T follicular helper cell (primary cell): ENCODE measurements around the gene OR10P1.

Source experiments
- DNase-seq: peaks from one replicate; pipeline ENCODE4 v3.0.0-alpha.2; 2020; ENCODE audit warnings: low read depth

The OR10P1 gene

DNA sequence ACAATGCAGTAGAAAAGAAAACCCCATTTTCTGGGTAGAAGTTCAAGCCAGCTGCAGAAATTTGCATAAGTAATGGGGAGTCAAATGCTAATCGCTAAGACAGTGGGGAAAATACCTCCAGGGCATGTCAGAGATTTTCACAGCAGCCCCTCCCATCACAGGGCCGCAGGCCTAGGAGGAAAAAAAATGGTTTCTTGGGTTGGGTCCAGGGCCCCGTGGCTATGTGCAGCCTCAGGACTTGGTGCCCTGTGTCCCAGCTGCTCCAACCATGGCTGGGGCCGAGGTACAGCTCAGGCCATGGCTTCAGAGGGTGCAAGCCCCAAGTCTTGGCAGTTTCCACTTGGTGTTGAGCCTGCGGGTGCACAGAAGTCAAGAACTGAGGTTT is 14.6 kb downstream of the OR10P1 start:
- no peak for DNase-seq

DNA sequence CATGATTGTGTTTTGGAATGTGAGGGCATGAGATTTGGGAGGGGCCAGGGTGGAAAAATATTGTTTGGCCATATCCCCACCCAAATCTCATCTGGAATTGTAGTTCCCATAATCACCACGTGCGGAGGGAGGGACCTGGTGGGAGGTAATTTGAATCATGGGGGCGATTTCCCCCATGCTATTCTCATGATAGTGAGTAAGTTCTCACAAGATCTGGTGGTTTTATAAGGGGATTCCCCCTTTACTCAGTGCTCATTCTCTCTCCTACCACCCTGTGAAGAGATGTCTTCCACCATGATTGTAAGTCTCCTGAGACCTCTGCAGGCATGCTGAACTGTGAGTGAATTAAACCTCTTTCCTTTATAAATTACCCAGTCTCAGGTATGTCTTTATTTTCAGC is 15.7 kb downstream of the OR10P1 start:
- no peak for DNase-seq

DNA sequence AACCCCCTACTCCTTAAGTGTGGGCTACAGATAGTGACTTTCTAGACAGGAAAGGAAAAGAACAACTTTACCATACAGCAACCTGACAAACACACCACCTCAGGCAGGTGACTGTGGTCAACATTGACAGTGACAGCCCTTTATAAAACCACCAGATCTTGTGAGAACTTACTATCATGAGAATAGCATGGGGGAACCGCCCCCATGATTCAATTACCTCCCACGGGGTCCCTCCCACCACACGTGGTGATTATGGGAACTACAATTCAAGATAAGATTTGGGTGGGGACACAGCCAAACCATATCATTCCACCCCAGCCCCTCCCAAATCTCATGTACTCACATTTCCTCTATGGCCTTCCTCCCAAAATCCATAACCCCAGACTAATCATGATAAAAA is 16.3 kb downstream of the OR10P1 start:
- DNase-seq: no peak

GRCh38 chr12:55654511-55655214 is 18.0 kb downstream of the OR10P1 start:
- no peak for DNase-seq

DNA sequence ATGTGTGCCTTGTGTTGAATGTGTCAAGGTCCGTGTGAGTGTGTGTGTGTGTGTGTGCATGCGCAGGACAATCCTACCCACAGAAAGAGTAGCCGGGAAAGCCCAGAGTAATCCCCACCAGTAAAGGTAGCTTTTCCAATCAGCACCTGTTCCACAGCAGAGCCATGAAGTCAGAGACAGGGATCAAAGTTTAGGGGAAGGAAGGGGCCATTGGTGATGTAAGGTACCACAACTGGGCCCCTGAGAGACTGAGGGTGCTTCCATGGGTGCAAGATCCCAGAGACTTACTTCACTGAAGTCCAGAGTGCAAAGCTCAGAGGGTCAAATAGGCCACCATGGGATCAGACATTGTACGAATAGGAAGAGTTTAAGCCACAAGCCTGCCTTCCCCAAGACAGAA is 20.5 kb downstream of the OR10P1 start:
- no peak for DNase-seq

- DNase-seq: no peak
Observed at GRCh38 chr12:55658212-55658611, 21.5 kb downstream of the OR10P1 start.

DNA sequence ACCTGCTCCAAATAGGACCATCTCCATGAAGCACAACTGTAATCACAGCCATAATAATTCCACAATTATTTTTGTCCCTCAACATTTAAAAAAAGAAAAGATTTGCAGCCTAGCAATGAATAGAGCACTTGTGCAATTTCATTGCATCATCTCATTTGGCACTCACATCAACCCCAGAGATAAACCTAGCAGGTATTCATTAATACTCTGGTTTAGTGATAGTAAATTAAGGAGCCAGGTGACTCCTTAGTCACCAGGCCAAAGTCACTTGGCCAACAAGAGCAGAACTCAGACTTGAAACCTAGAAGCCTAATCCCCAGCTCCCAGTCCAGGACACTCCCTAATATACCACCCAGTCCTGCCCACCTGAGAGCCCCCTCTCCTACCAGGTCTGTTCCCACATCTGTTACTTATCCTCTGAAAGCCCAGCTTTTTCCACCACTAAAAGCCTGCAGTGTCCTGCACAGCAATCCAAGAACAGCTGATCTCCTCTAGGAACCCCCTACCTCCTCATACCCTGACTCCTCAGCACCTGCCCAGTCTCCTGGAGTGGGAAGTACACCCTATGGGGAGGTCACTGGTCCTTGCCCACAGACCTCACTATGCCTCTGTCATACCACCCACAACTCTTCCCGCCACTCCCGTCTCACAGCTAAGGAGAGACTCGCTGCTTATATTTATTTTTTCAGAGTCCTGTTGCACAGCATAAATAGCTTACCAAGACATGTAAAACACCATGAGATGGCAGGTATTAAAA is 22.1 kb downstream of the OR10P1 start:
- no peak for DNase-seq

- DNase-seq: no peak
Observed at GRCh38 chr12:55659486-55660385, 23.0 kb downstream of the OR10P1 start.

DNA sequence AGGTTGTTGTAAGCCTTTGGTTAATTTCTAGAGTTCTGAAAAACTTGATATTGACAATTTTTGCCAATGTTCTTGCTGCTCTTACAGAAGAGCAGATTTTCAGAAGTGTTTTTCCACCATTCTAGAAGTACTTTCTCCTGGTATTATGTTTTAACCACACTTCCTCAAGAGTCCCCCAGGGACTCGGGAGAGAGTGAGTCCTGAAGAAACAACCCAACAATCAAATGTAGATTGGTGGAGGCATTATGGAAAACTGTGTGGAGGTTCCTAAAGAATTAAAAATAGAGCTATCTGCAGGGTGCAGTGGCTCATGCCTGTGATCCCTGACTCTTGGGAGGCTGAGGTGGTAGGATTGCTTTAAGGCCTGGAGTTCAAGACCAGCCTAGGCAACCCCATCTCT is 26.7 kb downstream of the OR10P1 start:
- DNase-seq: no peak

GRCh38 chr12:55664826-55665225 is 28.1 kb downstream of the OR10P1 start:
- DNase-seq: no peak

DNA sequence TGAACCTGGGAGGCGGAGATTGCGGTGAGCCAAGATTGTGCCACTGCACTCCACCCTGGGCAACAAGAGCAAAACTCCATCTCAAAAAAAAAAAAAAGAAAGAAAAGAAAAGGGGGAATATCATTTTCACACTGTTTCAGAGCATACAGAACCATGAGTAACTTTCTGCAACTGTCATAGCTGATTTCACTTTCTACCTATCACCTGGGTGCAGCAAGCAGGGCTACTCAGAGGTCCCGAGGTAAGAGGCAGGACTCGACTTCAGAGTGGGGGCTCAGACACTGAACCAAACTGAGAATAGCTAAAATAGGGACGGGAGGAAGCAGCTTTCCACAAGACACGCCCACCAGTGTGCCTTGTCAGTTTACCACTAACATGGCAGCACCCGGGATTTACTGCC is 29.8 kb downstream of the OR10P1 start:
- no peak for DNase-seq

DNA sequence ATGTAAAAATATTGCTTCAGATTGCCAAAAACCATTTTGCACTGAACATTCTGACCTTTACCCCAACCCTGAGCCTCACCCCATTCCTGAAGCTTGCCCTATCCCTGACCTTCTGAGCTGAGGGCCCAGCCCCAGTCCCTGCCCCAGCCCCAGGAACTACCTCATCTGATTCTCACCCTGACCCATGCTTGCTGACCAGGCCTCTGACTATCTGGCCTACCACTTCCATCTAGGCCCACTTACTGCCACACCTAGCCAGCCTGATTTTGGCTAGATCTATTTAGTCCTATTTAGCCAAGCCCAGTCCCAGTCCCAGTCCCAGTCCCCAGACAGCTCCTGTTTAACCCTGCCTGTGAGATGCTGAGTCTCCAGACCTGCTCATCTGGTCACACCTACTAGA is 33.6 kb downstream of the OR10P1 start:
- DNase-seq: no peak

GRCh38 chr12:55671746-55672145 is 35.1 kb downstream of the OR10P1 start:
- no peak for DNase-seq

DNA sequence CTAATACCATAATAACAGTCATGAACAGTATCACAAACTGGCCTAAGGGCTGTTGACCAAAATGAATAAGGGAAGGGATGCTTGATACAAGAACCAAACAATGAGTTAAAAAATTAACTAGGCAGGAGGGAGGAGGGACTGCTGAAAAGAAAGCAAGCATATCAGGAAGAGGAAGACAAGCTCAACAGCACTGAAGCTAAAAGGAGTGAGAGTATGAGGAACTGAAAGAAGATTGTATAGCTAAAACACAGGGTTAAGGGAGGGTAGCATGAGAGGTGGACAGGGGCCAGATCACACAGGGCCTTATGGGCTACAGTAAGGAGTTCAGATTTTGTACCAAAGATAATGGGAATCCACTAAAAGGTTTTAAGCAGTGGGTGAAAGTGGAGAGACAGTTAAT is 36.9 kb downstream of the OR10P1 start:
- DNase-seq: no peak

- DNase-seq: no peak
Observed at GRCh38 chr12:55675666-55676065, 39.0 kb downstream of the OR10P1 start.

GRCh38 chr12:55676707-55677106 is 40.0 kb downstream of the OR10P1 start:
- no peak for DNase-seq

DNA sequence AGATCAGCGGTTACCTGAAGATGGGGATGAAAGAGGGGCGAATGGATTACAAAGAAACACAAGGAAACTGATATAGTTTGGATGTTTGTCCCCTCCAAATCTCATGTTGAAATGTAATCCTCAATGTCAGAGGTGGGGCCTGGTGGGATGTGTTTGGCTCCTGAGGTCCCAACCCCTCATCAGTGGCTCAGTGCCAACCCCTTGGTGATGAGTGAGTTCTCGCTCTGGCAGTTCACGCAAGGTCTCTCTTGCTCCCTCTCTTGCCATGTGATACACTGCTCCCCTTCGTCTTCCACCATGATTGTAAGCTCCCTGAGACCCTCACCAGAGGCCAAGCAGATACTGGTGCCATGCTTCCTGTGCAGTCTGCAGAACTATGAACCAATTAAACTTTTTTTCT is 43.0 kb downstream of the OR10P1 start:
- no peak for DNase-seq

GRCh38 chr12:55681142-55682077 is 44.7 kb downstream of the OR10P1 start:
- DNase-seq: no peak

DNA sequence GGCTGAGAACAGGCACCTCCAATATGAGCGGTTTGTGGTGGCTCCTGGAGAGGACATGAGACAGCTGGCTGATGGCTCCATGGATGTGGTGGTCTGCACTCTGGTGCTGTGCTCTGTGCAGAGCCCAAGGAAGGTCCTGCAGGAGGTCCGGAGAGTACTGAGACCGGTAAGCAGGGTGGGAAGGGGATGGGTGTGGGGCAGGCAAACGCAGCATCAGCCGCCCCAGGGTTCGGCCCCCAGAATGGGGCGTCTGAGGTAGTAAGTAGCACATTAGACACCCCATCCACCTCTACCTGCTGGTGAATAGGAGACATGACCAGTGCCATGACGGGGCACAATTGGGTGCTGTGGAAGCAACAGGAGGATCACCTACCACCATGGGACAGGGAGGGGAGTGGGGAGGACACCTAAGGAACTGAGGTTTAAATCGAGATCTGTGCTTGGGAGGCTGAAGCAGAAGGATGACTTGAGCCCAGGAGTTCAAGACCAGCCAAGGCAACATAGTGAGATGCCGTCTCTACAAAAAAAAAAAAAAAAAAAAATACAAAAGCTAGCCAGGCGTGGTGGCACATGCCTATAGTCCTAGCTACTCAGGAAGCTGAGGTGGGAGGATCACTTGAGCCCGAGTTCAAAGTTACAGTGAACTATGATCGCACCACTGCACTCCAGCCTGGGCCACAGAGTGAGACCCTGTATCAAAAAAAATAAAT is 45.5 kb downstream of the OR10P1 start:
- DNase-seq: no peak

DNA sequence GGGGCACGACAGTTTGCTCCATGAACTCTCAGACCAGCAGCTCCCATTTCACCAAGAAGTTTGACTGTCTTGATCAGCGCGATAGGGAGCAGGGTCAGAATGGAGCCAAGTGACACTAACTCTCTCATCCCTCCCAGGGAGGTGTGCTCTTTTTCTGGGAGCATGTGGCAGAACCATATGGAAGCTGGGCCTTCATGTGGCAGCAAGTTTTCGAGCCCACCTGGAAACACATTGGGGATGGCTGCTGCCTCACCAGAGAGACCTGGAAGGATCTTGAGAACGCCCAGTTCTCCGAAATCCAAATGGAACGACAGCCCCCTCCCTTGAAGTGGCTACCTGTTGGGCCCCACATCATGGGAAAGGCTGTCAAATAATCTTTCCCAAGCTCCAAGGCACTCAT is 47.0 kb downstream of the OR10P1 start:
- DNase-seq: no peak
